Mesothelial cell of epicardium (in vitro differentiated cells): ENCODE results near the gene AURKAIP1. TPM values are rescaled to one million over a fixed set of nuclear protein-coding genes. Genes with fewer than 3 reads are reported as not detected.
"Not testable (repeated sequence)": the region's sequence is repeated elsewhere in the genome, so short reads cannot be mapped to it uniquely, and the experiment has no call there.

ENCODE experiments used
- DNase-seq, 2 experiments: peaks; one replicate each; pipeline ENCODE4 v3.0.0; 2021; ENCODE audit warnings: low spot score in 2 of 2; ENCODE audit not compliant: unreplicated experiment in 2 of 2
- H3K27ac Mint-ChIP-seq: 2 replicates; pipeline ENCODE4 v1.8.0; 2021; ENCODE audit warnings: mixed read lengths
- H3K27me3 Mint-ChIP-seq: 2 replicates; pipeline ENCODE4 v1.8.0; 2021; ENCODE audit warnings: low read depth, mixed read lengths
- H3K36me3 Mint-ChIP-seq: 2 replicates; pipeline ENCODE4 v1.8.0; 2021; ENCODE audit warnings: mixed read lengths
- H3K4me1 Mint-ChIP-seq: 2 replicates; pipeline ENCODE4 v1.8.0; 2021; ENCODE audit warnings: mixed read lengths
- H3K4me3 Mint-ChIP-seq: 2 replicates; pipeline ENCODE4 v1.8.0; 2021; ENCODE audit warnings: mild to moderate bottlenecking, moderate library complexity, mixed read lengths
- H3K9me3 Mint-ChIP-seq: 2 replicates; pipeline ENCODE4 v1.8.0; 2021; ENCODE audit warnings: mixed read lengths
- total RNA-seq: library from RNA; stranded (reverse); gene quantifications from 3 replicates; pipeline ENCODE4 v1.2.1, GENCODE V29; 2021
- TF ChIP-seq, protein P1 (sequence below): fragments of 200-600 bp; sonication (generic); IDR thresholded peaks from one replicate; pipeline ENCODE4 v1.5.0; 2021; ENCODE audit warnings: antibody characterized with exemption; ENCODE audit not compliant: unreplicated experiment

AURKAIP1 gene
- total RNA-seq, 1 donor from 2014 or later: 75.5 TPM

DNA sequence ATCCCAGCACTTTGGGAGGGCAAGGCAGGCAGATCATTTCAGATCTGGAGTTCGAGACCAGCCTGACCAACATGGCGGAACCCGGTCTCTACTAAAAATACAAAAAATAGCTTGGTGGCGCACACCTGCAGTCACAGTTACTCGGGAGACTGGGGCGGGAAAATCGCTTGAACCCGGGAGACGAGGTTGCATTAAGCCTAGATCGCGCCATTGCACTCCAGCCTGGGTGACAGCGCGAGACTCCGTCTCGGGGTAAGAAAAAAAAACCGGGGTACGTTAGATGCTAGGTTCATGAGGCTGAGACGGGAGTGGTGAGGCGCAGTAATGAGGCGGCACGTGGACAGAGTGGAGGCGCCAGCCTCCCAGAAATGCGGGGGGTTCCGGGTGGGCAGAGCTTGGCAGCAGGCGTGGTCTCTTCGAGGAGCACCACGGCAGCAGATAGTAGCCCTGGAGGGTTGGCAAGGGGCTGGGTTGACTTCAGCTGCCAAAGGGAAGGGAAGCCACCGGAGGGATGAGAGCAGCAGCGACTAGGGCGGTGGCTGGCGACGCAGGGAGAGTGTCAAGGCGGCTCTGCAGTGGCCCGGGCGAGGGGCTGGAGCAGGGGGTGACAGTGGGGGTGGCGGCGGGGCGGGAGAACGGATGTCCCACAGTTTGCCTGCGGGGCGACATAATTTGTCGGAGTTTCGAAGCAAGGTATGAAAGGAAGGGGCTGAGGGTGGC, 31.3 kb upstream of the AURKAIP1 start:
- Mint-ChIP-seq H3K9me3 (no peaks in the 10 kb centered on the region), H3K27ac (peak overlapping the region; percentile 90), H3K36me3 (peaks cover 23% of the 10 kb centered on the region), H3K4me3 (peak overlapping the region; percentile 92), H3K27me3 (no peaks in the 10 kb centered on the region), H3K4me1 (peaks cover 28% of the 10 kb centered on the region)
- no peak for DNase-seq
- TF ChIP-seq, protein P1, sequence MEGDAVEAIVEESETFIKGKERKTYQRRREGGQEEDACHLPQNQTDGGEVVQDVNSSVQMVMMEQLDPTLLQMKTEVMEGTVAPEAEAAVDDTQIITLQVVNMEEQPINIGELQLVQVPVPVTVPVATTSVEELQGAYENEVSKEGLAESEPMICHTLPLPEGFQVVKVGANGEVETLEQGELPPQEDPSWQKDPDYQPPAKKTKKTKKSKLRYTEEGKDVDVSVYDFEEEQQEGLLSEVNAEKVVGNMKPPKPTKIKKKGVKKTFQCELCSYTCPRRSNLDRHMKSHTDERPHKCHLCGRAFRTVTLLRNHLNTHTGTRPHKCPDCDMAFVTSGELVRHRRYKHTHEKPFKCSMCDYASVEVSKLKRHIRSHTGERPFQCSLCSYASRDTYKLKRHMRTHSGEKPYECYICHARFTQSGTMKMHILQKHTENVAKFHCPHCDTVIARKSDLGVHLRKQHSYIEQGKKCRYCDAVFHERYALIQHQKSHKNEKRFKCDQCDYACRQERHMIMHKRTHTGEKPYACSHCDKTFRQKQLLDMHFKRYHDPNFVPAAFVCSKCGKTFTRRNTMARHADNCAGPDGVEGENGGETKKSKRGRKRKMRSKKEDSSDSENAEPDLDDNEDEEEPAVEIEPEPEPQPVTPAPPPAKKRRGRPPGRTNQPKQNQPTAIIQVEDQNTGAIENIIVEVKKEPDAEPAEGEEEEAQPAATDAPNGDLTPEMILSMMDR: no peak

DNA sequence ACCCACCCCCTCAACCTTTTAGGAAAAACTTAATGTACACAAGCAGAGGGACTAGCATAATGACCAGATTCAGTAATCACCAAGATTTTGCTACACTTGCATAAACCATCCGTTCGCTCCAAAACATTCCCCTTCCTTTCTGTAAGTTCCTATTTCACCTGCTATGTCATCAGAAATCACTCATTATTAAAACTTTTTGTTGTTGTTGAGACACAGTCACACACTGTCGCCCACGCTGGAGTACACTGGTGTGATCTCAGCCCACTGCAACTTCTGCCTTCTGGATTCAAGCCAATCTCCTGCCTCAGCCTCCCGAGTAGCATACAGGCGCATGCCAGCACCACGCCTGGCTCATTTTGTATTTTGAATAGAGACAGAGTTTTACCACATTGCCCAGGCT, 28.6 kb upstream of the AURKAIP1 start:
- Mint-ChIP-seq H3K9me3 (no peaks in the 10 kb centered on the region), H3K4me1 (peaks cover 30% of the 10 kb centered on the region), H3K27me3 (no peaks in the 10 kb centered on the region), H3K36me3 (peaks cover 21% of the 10 kb centered on the region), H3K4me3 (peak overlapping the region; percentile 14), H3K27ac (peak overlapping the region; percentile 69)
- TF ChIP-seq, protein P1: no peak
- DNase-seq: no peak

DNA sequence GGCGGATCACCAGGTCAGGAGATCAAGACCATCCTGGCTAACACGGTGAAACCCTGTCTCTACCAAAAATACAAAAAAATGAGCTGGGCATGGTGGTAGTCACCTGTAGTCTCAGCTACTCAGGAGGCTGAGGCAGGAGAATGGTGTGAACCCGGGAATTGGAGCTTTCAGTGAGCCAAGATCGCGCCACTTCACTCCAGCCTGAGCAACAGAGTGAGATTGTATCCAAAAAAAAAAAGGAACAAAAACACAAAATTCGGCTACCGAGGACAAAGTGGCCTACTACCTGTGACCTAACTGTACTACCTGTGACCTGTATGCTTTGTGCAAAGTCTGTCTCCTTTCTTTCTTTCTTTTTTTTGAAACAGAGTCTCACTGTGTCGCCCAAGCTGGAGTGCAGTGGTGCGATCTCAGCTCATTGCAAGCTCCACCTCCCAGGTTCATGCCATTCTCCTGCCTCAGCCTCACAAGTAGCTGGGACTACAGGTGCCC, 27.9 kb upstream of the AURKAIP1 start:
- peaks cover 30% of the 10 kb centered on the region for H3K4me1 Mint-ChIP-seq
- peak overlapping the region; percentile 14 for H3K4me3 Mint-ChIP-seq
- H3K9me3 Mint-ChIP-seq, DNase-seq, H3K27me3 Mint-ChIP-seq: not testable (repeated sequence)
- H3K27ac Mint-ChIP-seq: peak overlapping the region; percentile 69
- H3K36me3 Mint-ChIP-seq: peaks cover 21% of the 10 kb centered on the region

DNA sequence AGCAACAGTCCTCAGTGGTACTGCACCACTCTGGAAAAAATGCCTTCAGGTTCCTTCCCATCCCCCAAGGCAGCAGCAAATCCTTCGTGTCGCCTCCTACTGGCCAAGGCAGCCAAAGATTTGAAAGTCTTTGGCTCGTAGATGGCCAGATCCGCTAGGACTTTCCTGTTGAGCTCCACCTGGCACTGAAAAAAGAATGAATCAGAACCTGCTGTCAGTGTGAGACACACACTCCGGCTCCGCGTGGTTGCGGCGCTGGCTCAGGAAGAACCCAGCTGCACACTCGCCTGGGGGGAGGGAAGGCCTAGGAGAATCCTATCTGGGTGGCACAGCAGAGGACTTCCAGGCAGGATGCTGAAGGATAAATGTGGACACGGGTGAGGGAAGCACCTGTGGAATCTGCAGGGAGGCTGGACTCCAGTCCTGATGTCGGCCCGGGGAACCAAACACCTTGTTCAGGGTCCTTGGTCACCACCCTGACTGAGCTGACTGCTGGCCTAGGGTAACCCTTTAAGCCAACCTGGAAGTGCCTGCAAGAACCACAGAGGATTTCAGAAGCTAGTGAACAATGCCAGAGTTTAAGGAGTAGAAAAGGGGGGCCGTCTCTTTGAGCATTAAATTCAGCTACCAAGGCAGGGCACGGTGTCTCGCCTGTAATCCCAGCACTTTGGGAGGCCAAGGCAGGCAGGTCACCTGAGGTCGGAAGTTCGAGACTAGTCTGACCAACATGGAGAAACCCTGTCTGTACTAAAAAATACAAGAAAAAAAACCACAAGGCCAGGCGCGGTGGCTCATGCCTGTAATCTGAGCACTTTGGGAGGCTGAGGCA, 27.3 kb upstream of the AURKAIP1 start:
- Mint-ChIP-seq H3K4me3 (peak overlapping the region; percentile 53), H3K27ac (peak overlapping the region; percentile 86), H3K4me1 (peaks cover 31% of the 10 kb centered on the region), H3K36me3 (peaks cover 21% of the 10 kb centered on the region), H3K9me3 (no peaks in the 10 kb centered on the region), H3K27me3 (no peaks in the 10 kb centered on the region)
- no peak for DNase-seq
- TF ChIP-seq, protein P1: peak; percentile 39

DNA sequence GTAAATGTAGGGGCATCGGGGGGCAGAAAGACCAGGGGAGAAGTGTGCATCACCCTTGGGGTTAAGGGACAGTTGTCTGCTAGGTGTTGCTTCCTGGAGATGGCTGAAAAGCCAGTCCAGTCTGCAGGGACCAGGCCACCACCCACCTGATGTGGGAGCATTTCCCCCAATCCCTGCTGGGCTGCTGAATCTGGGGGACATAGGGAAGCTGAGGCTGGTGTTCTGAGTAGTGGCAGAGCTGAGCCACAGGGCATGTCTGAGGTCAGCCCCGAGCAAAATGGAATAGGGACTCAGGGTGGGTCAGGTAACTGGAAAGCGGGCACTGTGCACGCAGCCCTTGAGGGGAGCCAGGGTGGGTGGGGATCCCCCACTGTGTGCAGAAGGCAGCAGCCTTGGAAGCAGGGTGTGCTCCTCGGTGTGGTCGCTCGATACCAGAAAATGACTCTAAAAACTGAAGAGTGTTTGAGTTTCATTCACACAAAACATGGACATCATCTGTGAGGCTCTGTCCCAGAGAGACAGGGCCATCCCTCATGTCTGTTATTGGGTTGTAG, 26.5 kb upstream of the AURKAIP1 start:
- H3K27me3 Mint-ChIP-seq: no peaks in the 10 kb centered on the region
- peaks cover 30% of the 10 kb centered on the region for H3K4me1 Mint-ChIP-seq
- peak overlapping the region; percentile 56 for H3K27ac Mint-ChIP-seq
- no peaks in the 10 kb centered on the region for H3K9me3 Mint-ChIP-seq
- TF ChIP-seq, protein P1: no peak
- DNase-seq: no peak
- H3K4me3 Mint-ChIP-seq: peak overlapping the region; percentile 53
- peaks cover 21% of the 10 kb centered on the region for H3K36me3 Mint-ChIP-seq
